Pancreas (tissue), 10 donors: ENCODE measurements around the gene TMEM220. TPM values are rescaled to one million over a fixed set of nuclear protein-coding genes. Genes with fewer than 3 reads are reported as not detected.
A peak's percentile ranks its signal among the peaks of the same experiment; 100 is the strongest.

Experiments
- ATAC-seq, 4 donors: fragments of 200-7000 bp; cut with Tn5 transposase; one replicate each; pipeline versions ENCODE4 v1.8.0 to v1.9.1; 2020; ENCODE audit warnings: mild to moderate bottlenecking in 4 of 4, moderate library complexity in 4 of 4
- DNase-seq, 6 donors: peaks; one replicate each; pipeline ENCODE4 v3.0.0-alpha.2; 2020
- FAIRE-seq: peaks from 2 replicates; lab custom pipeline; 2012; peaks lifted over from hg19 to GRCh38; lab: Jason Lieb, UNC
- H3K27ac ChIP-seq, 4 donors: fragments of 200-600 bp; sonication (generic); 1 replicate in 3 of 4; 2 replicates in 1 of 4; pipeline versions ENCODE4 v1.5.0 to v1.8.0; 2020
- H3K27me3 ChIP-seq, 4 donors: fragments of 200-600 bp; one replicate each; pipeline ENCODE4 v1.8.0; 2021
- H3K36me3 ChIP-seq, 3 donors: fragments of 200-600 bp; sonication (generic) in 1 of 3; one replicate each; pipeline versions ENCODE4 v1.5.0 to v1.8.0; 2020 to 2021
- H3K4me1 ChIP-seq, 3 donors: fragments of 200-600 bp; one replicate each; pipeline ENCODE4 v1.8.0; 2021
- H3K4me3 ChIP-seq, 4 donors: fragments of 200-600 bp; sonication (generic) in 2 of 4; one replicate each; pipeline versions ENCODE4 v1.5.0 to v1.8.0; 2020 to 2021
- H3K9me3 ChIP-seq, 4 donors: fragments of 200-600 bp; one replicate each; pipeline ENCODE4 v1.8.0; 2021
- WGBS, 2 donors: extraction: QIAGEN DNeasy Blood & Tissue Kit; methylation state at CpG; one replicate each; pipeline ENCODE4 v1.1.7; 2013; 5-methylcytosine and 5-hydroxymethylcytosine counted together
- intact Hi-C, 3 donors: fragments of 100-400 bp; cut with DNase I; formaldehyde crosslinking; loops; one replicate each; pipeline versions ENCODE4 v1.11.1 to v1.14.2; 2022
- polyA plus RNA-seq, 2 donors: library from polyadenylated mRNA; stranded (reverse); fragments of 200-250 nt; gene quantifications; one replicate each; pipeline ENCODE4 v1.2.3, GENCODE V29; 2013
- total RNA-seq, 6 donors: library from RNA; stranded (reverse); fragmentation: NEBNext Ultra II Directional in 4 of 6; extraction: Animal tissue kit (Norgen Biotek cat#: 25700) in 4 of 6; gene quantifications; one replicate each; pipeline versions ENCODE4 v1.2.1 to v1.2.4, GENCODE V29; 2021 to 2023
- TF ChIP-seq, protein P1 (sequence below), 4 donors: fragments of 200-600 bp; sonication (generic) in 3 of 4; IDR thresholded peaks; one replicate each; pipeline versions ENCODE4 v1.5.0 to v1.8.0; 2021; ENCODE audit warnings: antibody characterized with exemption in 4 of 4
- donor health status: healthy with polysubstance abuse.
- donor health status: DM: no; HTN: no; CAD: no; lungs with moderate emphysema.
- donor health status: DM: no; HTN: no; CAD: no.
- donor health status: control.
- donor health status: control.
- donor health status: Bipolar disorder and iron deficiency.
- donor health status: DM: yes; HTN: yes; CAD: no.
- donor health status: DM: no; HTN: no; CAD: no.
- donor health status: DM: no; HTN: no; CAD: no.
- donor health status: DM: yes; HTN: yes; CAD: no.

TMEM220 gene
- total and polyA plus RNA-seq, 8 donors: 3.0 to 12.4 (median 8.2) TPM

DNA sequence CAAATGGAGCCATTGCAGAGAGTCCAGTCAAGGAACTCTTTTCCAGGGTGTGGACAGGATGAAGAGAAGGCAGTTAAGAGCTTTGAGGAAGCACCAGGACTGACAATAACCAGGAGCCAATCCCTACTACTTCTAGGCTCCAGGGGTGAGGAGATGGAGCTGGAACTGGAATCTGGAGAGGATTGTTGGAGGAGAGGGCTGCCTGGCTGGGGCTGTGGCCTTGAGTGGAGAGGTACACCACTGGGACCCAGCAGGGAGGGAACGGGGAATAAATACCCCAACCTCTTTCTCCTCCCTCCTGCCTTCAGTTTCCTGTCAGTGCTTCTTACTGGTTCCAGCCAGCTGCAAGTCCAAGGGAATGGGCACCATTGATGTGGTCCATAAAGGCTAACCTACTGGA lies 32.2 kb upstream of the TMEM220 start:
- Histone ChIP-seq H3K27ac (no peak overlapping the region), H3K4me1 (peaks cover 11 to 14% (median 13%) of the 10 kb centered on the region in 3 donors), H3K4me3 (no peak overlapping the region), H3K36me3 (no peaks in the 10 kb centered on the region), H3K9me3 (no peaks in the 10 kb centered on the region), H3K27me3 (no peaks in the 10 kb centered on the region)
- FAIRE-seq: no peak
- no peak for ATAC-seq
- no peak for DNase-seq
- intact Hi-C loops: no loop called here
- TF ChIP-seq, protein P1, sequence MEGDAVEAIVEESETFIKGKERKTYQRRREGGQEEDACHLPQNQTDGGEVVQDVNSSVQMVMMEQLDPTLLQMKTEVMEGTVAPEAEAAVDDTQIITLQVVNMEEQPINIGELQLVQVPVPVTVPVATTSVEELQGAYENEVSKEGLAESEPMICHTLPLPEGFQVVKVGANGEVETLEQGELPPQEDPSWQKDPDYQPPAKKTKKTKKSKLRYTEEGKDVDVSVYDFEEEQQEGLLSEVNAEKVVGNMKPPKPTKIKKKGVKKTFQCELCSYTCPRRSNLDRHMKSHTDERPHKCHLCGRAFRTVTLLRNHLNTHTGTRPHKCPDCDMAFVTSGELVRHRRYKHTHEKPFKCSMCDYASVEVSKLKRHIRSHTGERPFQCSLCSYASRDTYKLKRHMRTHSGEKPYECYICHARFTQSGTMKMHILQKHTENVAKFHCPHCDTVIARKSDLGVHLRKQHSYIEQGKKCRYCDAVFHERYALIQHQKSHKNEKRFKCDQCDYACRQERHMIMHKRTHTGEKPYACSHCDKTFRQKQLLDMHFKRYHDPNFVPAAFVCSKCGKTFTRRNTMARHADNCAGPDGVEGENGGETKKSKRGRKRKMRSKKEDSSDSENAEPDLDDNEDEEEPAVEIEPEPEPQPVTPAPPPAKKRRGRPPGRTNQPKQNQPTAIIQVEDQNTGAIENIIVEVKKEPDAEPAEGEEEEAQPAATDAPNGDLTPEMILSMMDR (IDR thresholded peaks at IDR 0.05): no peak
- 90 to 100% methylated on average over 1 of the region's 1 CpG for WGBS, 2 donors

DNA sequence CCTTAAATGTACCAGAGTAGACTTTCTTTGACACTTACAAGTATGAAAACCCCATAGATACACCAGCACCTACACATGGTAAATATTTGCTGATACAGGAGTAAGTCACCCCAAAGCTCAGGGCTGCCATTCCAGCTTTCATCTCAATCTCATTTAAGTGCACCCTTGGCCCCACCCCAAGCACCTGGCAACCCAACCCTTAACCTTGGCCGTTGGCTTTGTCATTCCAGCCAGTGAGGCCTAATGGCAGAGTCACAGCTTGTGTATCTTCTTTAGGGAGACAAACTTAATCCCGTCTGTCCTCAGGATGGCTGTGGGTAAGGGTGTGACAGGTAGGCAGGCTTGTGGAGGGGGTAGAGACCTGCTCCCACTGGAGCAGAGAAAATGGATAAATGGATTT lies 31.5 kb upstream of the TMEM220 start:
- Histone ChIP-seq H3K27me3 (no peaks in the 10 kb centered on the region), H3K36me3 (no peaks in the 10 kb centered on the region), H3K9me3 (no peaks in the 10 kb centered on the region), H3K27ac (no peak overlapping the region), H3K4me3 (no peak overlapping the region), H3K4me1 (peaks cover 14 to 21% (median 20%) of the 10 kb centered on the region in 3 donors)
- ATAC-seq (no peak), DNase-seq (no peak), FAIRE-seq (no peak)
- intact Hi-C loops: no loop called here
- 65 to 68% methylated on average over 2 of the region's 2 CpGs for WGBS, 2 donors
- TF ChIP-seq, protein P1 (IDR thresholded peaks at IDR 0.05): no peak

DNA sequence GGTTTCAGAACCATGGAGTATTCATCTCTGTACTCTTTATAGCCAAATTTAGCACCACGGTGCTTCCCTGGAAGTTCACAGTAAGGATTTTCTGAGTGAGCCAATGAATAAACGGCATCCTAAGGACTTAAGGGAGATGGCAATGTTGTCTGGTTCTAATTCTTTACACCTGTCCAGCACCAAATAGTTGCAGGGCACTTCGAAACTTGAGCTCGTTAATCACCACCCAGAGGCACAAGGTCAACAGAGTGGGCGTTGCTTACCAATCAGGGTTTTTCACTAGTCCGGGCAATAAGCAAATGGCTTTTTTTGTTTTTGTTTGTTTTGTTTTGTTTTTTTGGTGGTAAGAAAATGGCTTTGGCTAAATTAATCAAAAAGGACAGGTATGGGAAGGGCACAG lies 28.2 kb upstream of the TMEM220 start:
- peak in 3 of 4 donors; percentile 61 to 73 (median 71) for ATAC-seq
- no peak overlapping the region for H3K4me3 ChIP-seq
- no peaks in the 10 kb centered on the region for H3K27me3 ChIP-seq

DNA sequence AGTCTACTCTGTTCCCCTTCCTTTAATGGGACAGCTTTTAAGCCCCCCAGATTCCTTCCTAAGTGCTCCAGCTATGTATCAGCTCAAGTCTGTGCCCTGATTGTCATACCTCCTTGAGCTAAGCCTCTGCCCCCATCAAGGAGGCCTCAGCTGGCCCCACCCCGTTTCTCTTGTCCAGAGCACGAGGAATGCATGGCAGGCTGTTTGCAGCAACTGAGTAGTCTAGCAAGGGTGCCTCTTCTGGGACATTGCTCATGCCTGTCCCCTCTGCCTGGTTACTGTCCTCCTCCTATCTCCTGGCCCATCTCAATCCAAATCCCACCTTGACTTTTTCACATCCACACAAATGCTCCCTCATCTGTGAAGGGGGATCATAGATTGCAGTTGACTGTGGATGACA lies 27.8 kb upstream of the TMEM220 start:
- H3K9me3 ChIP-seq: no peaks in the 10 kb centered on the region
- TF ChIP-seq, protein P1 (IDR thresholded peaks at IDR 0.05): no peak
- peaks cover 16 to 26% (median 20%) of the 10 kb centered on the region in 3 donors for H3K4me1 ChIP-seq
- ATAC-seq: peak in 2 of 4 donors; percentile 12 to 19
- 45 to 53% methylated on average over 2 of the region's 2 CpGs for WGBS, 2 donors
- intact Hi-C loops: no loop called here
- no peak for FAIRE-seq
- H3K36me3 ChIP-seq: no peaks in the 10 kb centered on the region
- peak overlapping the region in 2 of 4 donors; percentile 73 to 75 for H3K27ac ChIP-seq
- H3K27me3 ChIP-seq: no peaks in the 10 kb centered on the region
- no peak overlapping the region for H3K4me3 ChIP-seq
- no peak for DNase-seq

More for the DNA sequence above, 28.2 kb upstream of the TMEM220 start:
- peak overlapping the region in 2 of 4 donors; percentile 73 to 75 for H3K27ac ChIP-seq
- WGBS, 2 donors: 31 to 33% methylated on average over 6 of the region's 6 CpGs
- no peaks in the 10 kb centered on the region for H3K9me3 ChIP-seq
- intact Hi-C loops: no loop called here
- TF ChIP-seq, protein P1 (IDR thresholded peaks at IDR 0.05): no peak
- no peak for FAIRE-seq
- peak in 1 of 6 donors; percentile 40 for DNase-seq
- H3K4me1 ChIP-seq: peaks cover 16 to 26% (median 20%) of the 10 kb centered on the region in 3 donors
- H3K36me3 ChIP-seq: no peaks in the 10 kb centered on the region

DNA sequence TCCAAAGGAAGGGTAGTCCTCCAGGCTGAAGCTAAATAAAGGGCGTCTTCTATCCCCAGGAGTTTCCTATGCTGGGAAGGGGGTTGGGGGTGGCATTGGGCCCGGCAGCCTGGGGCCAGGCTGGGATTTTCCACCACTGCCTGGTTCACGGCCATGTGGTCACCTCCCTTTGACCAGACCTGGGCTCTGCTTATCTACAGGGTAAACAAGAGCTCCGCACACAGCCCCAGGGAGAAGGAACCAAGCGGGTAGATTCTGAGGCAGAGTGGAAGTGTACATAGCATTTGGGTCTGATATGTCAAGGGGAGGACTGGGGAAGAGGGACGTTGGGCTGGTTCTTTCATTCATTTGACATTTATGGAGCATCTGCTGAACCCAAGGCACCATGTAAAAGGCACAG lies 27.2 kb upstream of the TMEM220 start:
- peak; percentile 40 to 83 (median 64) for DNase-seq
- H3K4me3 ChIP-seq: no peak overlapping the region
- H3K4me1 ChIP-seq: peaks cover 16 to 26% (median 20%) of the 10 kb centered on the region in 3 donors
- H3K9me3 ChIP-seq: no peaks in the 10 kb centered on the region
- ATAC-seq: peak; percentile 90 to 95 (median 94)
- 40 to 42% methylated on average over 6 of the region's 6 CpGs for WGBS, 2 donors
- no peaks in the 10 kb centered on the region for H3K27me3 ChIP-seq
- H3K36me3 ChIP-seq: no peaks in the 10 kb centered on the region
- FAIRE-seq: no peak
- peak overlapping the region in 2 of 4 donors; percentile 73 to 75 for H3K27ac ChIP-seq
- intact Hi-C loops: no loop called here
- TF ChIP-seq, protein P1 (IDR thresholded peaks at IDR 0.05): no peak
